Heart left ventricle (tissue), 13 donors: ENCODE results near the gene FNIP1.

Source experiments
- POLR2A ChIP-seq, 2 donors: fragments of 450-650 bp; IDR thresholded peaks; one replicate each; pipeline ENCODE4 v1.6.1; 2017; ENCODE audit warnings: antibody characterized with exemption in 2 of 2, mild to moderate bottlenecking in 2 of 2, moderate library complexity in 2 of 2
- TF ChIP-seq, protein P1 (sequence below), 12 donors: fragments of 200-600 bp; sonication (generic) in 4 of 12; IDR thresholded peaks; one replicate each; pipeline versions ENCODE4 v1.5.0 to v1.8.0; 2018 to 2022; ENCODE audit warnings: antibody characterized with exemption in 12 of 12, mild to moderate bottlenecking in 5 of 12
- donor health status: ischemic (EF 13 %, LVEDD 7.1; RV severe dilation, severe dysfunction).
- donor health status: DM: no; HTN: yes; CAD: no.
- donor health status: DM: no; HTN: no; CAD: no.
- donor health status: ischemic (EF 25% LVEDD 6.9; RV normal size, moderate dysfunction).
- donor health status: ischemic (EF 25% LVEDD 5.7; RV mildly dilated, moderate dysfunction).
- donor health status: ischemic (EF 35%, LVEDD 5.7; RV mildly dilated, moderate dysfunction).
- donor health status: nonischemic (EF 11% LVEDD 7.7; RV severe dilation, severe dysfunction).
- donor health status: DM: yes; HTN: yes; CAD: no.
- donor health status: PGD.
- donor health status: ischemic (EF 29% LVEDD 5.4; RV normal size, mild dysfunction).
- donor health status: nonischemic (EF 23%, LVEDD 6.1; RV moderate dilation, normal function).

DNA sequence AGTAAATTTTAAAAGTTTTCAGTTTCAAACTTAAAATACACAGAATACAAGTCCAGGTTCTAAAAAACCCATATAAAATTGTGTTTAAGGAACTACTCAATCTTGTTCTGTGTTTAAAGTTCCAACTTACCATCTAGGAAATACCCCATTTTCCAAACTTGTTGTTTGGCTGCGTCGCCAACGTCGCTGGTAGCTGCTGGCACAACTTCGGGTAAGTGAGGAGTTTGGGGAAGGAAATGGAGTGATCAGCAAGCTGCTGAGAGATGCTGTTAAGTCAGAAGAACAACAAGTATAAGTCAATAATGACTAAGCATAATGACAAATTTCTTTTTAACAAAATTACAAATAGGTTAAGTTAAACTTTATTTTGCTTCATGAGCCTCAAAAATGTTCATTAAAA, 90.5 kb downstream of the FNIP1 start:
- TF ChIP-seq POLR2A (IDR thresholded peaks at IDR 0.05) = no peak
- TF ChIP-seq, protein P1, sequence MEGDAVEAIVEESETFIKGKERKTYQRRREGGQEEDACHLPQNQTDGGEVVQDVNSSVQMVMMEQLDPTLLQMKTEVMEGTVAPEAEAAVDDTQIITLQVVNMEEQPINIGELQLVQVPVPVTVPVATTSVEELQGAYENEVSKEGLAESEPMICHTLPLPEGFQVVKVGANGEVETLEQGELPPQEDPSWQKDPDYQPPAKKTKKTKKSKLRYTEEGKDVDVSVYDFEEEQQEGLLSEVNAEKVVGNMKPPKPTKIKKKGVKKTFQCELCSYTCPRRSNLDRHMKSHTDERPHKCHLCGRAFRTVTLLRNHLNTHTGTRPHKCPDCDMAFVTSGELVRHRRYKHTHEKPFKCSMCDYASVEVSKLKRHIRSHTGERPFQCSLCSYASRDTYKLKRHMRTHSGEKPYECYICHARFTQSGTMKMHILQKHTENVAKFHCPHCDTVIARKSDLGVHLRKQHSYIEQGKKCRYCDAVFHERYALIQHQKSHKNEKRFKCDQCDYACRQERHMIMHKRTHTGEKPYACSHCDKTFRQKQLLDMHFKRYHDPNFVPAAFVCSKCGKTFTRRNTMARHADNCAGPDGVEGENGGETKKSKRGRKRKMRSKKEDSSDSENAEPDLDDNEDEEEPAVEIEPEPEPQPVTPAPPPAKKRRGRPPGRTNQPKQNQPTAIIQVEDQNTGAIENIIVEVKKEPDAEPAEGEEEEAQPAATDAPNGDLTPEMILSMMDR (IDR thresholded peaks at IDR 0.05) = no peak
